ENCODE data around the gene NCK2.

NCK2 gene

DNA sequence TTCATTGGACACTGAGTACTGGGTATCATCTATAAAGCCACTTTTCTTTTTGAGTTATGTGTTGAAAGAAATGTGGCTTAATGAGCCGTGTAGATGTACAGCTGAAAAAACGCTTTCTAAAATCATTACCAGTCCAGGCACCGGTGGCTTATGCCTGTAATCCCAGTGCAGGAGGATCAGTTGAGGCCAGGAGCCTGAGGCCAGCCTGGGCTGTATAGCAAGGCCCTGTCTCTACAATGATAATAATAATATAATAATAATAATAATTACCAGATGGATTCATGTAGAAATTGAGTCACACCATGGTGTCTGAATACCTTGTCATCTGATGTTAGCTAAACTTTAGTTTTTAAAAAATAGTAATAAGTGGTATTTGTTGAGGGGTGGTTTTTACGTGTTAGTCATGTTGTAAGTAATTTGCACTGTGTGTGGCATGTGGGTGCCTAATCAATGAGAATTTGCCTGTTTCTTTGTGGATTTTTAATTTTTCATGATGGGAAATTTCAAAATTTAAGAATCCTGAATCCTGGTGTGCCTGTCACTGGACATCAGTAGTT lies 30.1 kb downstream of the NCK2 start:
- FAIRE-seq (peak; percentile 42), DNase-seq (ENCODE audit: insufficient read length, low spot score) (no peak)

GRCh38 chr2:105775809-105776559 lies 31.3 kb downstream of the NCK2 start:
- peak; percentile 64 for FAIRE-seq

GRCh38 chr2:105776560-105776928 lies 31.8 kb downstream of the NCK2 start:
- FAIRE-seq = no peak
- no peak for DNase-seq (ENCODE audit: insufficient read length, low spot score)

More at GRCh38 chr2:105775809-105776559, 31.3 kb downstream of the NCK2 start:
- DNase-seq (ENCODE audit: insufficient read length, low spot score) = no peak

DNA sequence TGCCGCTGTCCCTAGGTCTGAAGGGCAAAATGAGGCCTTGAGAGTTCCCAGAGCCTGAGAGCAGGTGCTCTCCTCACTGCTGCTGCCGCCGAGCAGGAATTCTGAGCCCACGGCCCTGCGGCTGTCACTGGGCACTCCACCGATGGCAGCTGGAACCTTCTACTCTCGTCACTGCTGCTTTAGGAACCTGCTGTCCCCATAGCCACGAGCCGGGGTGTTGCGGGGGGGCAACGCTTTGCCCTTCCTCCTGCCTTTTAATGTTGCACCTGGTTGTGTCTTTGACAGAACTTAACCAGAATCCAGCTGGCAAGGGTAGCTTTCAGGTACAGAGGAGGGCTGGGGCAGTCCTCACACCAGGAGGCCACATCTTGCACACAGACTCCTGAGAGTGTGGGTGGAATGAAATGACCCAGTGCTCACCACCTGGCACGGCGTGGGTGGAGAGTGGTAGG lies 32.3 kb downstream of the NCK2 start:
- no peak for DNase-seq (ENCODE audit: insufficient read length, low spot score)
- no peak for FAIRE-seq

GRCh38 chr2:105777506-105778055 lies 32.9 kb downstream of the NCK2 start:
- FAIRE-seq (no peak), DNase-seq (ENCODE audit: insufficient read length, low spot score) (no peak)

GRCh38 chr2:105778080-105778607 lies 33.4 kb downstream of the NCK2 start:
- DNase-seq (ENCODE audit: insufficient read length, low spot score) = no peak

GRCh38 chr2:105779394-105779793 lies 34.7 kb downstream of the NCK2 start:
- DNase-seq (ENCODE audit: insufficient read length, low spot score) (no peak), FAIRE-seq (no peak)

More at GRCh38 chr2:105778080-105778607, 33.4 kb downstream of the NCK2 start:
- no peak for FAIRE-seq

- FAIRE-seq (no peak), DNase-seq (ENCODE audit: insufficient read length, low spot score) (no peak)
Measured at GRCh38 chr2:105780606-105781005, 35.9 kb downstream of the NCK2 start.

DNA sequence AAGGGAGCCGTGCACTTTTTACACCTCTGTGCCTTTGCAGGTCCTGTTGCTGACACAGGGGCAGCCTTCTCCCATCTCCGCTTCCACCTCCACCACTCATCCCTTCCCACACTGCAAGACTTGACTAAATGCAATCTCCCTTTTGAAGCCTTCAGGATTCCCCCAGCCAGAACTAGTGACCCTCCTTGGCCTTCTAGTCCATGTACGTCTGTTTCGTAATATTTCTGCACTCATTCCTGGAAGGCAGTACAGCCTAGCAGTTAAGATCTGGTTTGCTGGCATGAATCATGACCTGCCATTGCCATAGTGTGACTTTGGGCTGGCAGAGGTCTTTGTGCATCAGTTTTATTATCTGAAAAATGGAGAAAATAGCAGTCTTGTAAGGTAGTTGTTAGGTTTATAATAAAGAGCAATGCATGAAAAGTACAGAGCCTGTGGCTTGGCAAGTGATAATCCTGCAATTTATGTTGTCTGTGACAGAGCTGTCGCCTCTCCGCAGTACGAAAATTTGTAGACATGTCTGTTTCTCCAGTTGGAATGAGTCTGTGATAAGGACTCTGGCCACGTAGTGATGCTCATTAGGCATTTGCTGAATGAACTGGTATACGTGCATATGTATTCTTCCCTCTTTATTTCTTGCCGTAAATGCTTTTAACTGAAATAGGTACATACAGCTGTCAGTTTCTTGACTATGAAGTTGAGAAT lies 36.7 kb downstream of the NCK2 start:
- DNase-seq (ENCODE audit: insufficient read length, low spot score) (no peak), FAIRE-seq (no peak)

DNA sequence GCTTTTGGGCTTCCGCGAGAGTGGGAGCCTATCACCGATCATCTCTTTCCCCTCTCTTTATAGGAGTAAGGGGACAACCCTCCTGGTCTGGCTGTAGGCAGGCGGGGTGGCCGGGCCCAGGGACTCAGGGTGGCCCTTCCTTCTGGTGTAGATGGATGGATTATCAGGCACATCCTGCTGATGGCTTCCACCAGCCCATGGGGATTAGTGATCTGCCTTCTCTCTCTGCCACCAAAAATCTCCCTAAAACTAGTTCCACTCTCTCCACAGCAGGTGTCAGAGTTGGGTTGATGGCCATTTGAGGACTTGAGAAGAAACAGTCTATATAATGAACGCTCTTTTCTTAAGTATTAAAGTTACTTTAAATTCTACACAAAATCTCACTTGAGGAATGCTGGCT lies 37.4 kb downstream of the NCK2 start:
- no peak for DNase-seq (ENCODE audit: insufficient read length, low spot score)
- no peak for FAIRE-seq

- DNase-seq (ENCODE audit: insufficient read length, low spot score) = no peak
- FAIRE-seq = no peak
Measured at GRCh38 chr2:105782646-105783045, 37.9 kb downstream of the NCK2 start.

DNA sequence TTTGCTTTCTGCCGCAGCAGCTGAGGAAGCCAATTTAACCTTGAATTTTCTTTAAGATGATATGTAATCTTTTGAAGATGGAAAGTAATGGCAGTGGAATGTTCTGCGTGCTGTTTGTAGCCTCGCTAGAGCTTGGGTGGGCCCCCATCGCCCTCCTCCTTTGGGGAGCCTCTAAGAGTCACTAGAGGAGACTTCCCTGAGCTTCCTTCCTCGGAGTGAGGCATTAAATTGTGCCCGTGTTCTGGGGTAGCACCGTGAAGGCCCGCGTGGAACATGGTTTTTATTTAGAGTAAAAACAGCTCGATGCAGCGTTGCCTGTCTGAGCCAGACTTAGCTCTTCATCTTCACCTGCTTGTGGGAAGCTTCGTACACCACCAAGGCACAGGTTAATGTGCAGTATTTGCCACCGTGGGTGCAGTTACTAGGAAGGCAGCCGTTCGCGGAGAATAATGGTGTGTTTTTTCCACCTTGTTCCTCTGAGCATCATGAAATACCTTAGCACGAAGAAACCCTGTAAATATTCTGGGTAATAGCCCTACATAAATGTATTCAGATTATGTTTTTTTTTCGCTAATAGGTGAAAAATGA lies 38.5 kb downstream of the NCK2 start:
- no peak for DNase-seq (ENCODE audit: insufficient read length, low spot score)
- no peak for FAIRE-seq

GRCh38 chr2:105783972-105784371 lies 39.3 kb downstream of the NCK2 start:
- DNase-seq (ENCODE audit: insufficient read length, low spot score) (no peak), FAIRE-seq (no peak)

DNA sequence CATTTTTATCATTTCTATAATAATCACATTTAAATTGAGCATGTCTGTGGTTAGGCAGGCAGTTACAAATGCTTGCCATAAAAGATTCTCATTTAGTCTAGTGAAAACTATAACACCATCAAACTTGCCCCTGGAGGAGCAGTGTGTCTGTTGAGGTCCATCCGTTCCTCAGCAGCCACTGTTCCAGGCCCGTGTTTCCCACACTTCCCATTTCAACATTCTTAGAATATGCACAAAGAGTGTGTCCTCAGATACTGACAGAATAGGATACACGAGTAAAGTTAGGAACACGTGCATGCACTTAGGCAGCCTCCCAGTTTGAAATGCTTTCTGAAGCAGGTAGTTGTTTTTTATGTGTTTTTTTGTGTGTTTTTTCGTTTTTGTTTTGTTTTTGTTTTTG lies 39.9 kb downstream of the NCK2 start:
- DNase-seq (ENCODE audit: insufficient read length, low spot score) (no peak), FAIRE-seq (no peak)

- no peak for DNase-seq (ENCODE audit: insufficient read length, low spot score)
- FAIRE-seq = no peak
Measured at GRCh38 chr2:105785095-105785847, 40.6 kb downstream of the NCK2 start.

DNA sequence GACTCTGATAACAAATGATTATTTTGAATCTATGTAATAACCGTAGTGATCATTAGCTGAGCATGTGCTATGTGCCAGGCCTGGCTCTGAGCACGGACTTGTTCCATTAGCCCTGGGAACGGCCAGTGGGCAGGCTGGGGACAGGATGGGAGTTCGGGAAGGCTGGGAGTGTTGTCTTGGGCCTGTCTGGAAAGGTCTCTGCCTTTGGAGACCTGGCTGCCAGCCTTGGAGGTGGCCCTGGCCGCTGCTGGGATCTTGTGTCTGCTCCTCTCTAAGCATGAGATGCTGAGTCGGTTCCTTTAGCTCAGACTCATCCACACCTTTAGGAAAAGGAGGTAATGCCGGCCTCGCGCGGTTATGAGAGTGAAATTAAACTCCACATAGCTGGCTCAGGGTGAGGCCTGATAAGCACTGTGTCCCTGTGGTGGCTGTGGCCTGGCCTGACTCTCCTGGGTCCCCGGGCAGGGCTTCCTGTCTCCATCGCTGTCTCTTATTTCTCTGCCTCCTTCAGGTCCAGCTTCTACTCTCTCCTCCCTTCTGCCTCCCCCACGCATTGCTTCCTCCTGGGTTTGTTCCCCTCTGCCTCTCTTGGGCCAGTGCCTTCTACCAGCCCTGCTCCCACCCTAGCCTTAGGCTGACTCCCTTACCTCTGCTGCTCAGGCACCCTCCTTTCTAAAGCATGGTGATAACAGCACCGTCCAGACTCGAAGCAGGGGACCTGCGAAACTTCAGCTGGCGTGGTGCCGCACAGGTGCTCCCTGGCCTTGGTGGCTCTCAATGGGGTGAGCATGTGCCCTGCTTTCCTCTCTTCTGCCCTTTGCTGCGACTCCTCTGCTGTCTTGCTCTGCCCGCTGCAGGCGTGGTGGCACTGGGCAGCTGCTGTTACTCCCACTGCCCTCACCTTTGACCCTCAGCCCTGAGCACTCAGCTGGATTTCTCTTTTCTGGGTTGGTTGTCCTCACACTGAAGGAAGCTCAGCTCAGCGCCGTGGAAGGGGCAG lies 41.8 kb downstream of the NCK2 start:
- no peak for FAIRE-seq
- no peak for DNase-seq (ENCODE audit: insufficient read length, low spot score)

DNA sequence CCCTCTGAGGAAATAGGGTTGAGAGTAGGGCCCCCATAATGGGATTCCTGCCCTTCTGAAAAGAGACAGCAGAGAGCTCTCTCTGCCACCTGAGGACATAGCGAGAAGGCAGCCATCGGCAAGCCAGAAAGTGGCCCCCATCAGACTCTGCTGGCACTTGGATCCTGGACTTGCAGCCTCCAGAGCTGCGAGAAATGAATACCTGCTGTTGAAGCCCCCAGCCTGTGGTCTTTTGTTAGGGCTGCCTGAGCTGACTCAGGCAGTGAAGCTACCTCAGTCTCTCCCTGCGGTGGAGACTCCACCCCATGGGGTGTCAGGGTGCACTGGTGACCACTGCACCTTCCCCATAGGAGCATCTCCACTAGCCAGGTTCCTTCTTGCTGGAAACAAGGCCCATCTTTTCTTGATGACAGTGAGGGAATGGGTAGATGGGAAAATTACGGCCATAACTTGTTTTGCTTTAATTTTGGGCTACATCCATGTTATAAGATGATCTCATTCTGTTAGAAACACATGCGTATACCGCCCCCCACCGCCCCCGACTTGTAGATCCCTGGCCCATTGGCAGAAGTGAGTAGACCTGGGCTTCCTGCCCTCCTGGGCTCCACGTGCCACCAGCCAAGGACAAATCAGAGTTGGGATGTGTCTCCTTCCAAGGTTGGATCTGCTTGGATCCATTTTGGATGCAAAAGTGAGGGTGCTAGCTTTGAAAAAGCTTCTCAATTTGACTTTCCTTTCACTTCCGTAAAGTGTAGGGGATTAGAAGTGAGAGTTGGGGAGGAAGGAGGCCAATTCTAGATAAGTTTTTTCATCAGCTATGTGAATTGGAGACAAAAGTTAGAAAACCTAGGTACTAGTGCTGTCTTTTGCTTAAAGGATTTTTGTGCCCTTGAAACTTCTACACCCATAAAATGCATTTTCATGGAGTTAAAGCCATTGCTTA lies 42.9 kb downstream of the NCK2 start:
- peak; percentile 64 for FAIRE-seq
- DNase-seq (ENCODE audit: insufficient read length, low spot score) = no peak

All from GM19239 (cell line).